C4-2B (cell line): Measurements from ENCODE around the gene PGP.

Experiments used
- CTCF ChIP-seq: fragments of 450-650 bp; conservative IDR thresholded peaks from 2 replicates; pipeline ENCODE4 v1.5.1; 2017; ENCODE audit warnings: mild to moderate bottlenecking
- ZFX ChIP-seq: fragments of 450-650 bp; IDR thresholded peaks from 2 replicates; pipeline ENCODE4 v1.6.1; 2017

- TF ChIP-seq CTCF (no peak), ZFX (no peak)
Measured at GRCh38 chr16:2228161-2228824, 13.7 kb upstream of the PGP start.
